Smooth muscle cell (in vitro differentiated cells): ENCODE measurements around the gene DPYSL4. TPM values are rescaled to one million over a fixed set of nuclear protein-coding genes. Genes with fewer than 3 reads are reported as not detected.

Experiments
- DNase-seq: peaks from one replicate; lab custom pipeline; 2025; ENCODE audit not compliant: unreplicated experiment; lab: John Stamatoyannopoulos, UW
- H2AFZ ChIP-seq: fragments of 200-600 bp; sonication (generic); 2 replicates; pipeline ENCODE4 v1.6.0; 2016; ENCODE audit warnings: antibody characterized with exemption, low read depth, mild to moderate bottlenecking
- H3F3A ChIP-seq: fragments of 200-600 bp; sonication (generic); 2 replicates; pipeline ENCODE4 v1.6.0; 2017; ENCODE audit warnings: antibody characterized with exemption, low read depth
- H3K27ac ChIP-seq: fragments of 200-600 bp; sonication (generic); 2 replicates; pipeline ENCODE4 v1.5.1; 2016; ENCODE audit warnings: low read depth, mild to moderate bottlenecking
- H3K27me3 ChIP-seq: fragments of 200-600 bp; sonication (generic); 2 replicates; pipeline ENCODE4 v1.6.1; 2016; ENCODE audit warnings: low read depth, mild to moderate bottlenecking
- H3K36me3 ChIP-seq: fragments of 200-600 bp; sonication (generic); 2 replicates; pipeline ENCODE4 v1.5.1; 2016; ENCODE audit warnings: low read depth
- H3K4me1 ChIP-seq: fragments of 200-600 bp; sonication (generic); 2 replicates; pipeline ENCODE4 v1.5.1; 2016; ENCODE audit warnings: low read depth
- H3K4me2 ChIP-seq: fragments of 200-600 bp; sonication (generic); 2 replicates; pipeline ENCODE4 v1.6.0; 2016; ENCODE audit warnings: mild to moderate bottlenecking
- H3K4me3 ChIP-seq: fragments of 200-600 bp; sonication (generic); 2 replicates; pipeline ENCODE4 v1.5.1; 2016; ENCODE audit warnings: mild to moderate bottlenecking
- H3K79me2 ChIP-seq: fragments of 200-600 bp; sonication (generic); 2 replicates; pipeline ENCODE4 v1.6.0; 2016; ENCODE audit warnings: low read depth, mild to moderate bottlenecking
- H3K9ac ChIP-seq: fragments of 200-600 bp; sonication (generic); 2 replicates; pipeline ENCODE4 v1.6.0; 2016; ENCODE audit warnings: low read depth
- H3K9me3 ChIP-seq: fragments of 200-600 bp; sonication (generic); replicated peaks from 2 replicates; pipeline ENCODE4 v1.5.1; 2016; ENCODE audit warnings: low read depth
- H4K20me1 ChIP-seq: fragments of 200-600 bp; sonication (generic); 2 replicates; pipeline ENCODE4 v1.6.0; 2016; ENCODE audit warnings: low read depth
- WGBS: methylation state at CpG from one replicate; pipeline ENCODE4 v1.1.7; 2016; ENCODE audit warnings: low lambda C conversion rate; 5-methylcytosine and 5-hydroxymethylcytosine counted together
- polyA plus RNA-seq: library from polyadenylated mRNA; unstranded; fragments of >200 nt; fragmentation: Nextera tagmentation; extraction: Ambion mirVana; gene quantifications from 2 replicates; pipeline ENCODE4 v1.2.1, GENCODE V29; 2016
- total RNA-seq: library from RNA; depleted of rRNA; stranded (reverse); fragments of >200 nt; gene quantifications from 2 replicates; pipeline ENCODE4 v1.2.3, GENCODE V29; 2014
- TF ChIP-seq, protein P1 (sequence below): fragments of 200-600 bp; sonication (generic); IDR thresholded peaks from 2 replicates; pipeline ENCODE4 v1.5.1; 2017; ENCODE audit warnings: borderline replicate concordance, mild to moderate bottlenecking, antibody characterized with exemption; ENCODE audit not compliant: insufficient read depth, poor library complexity, severe bottlenecking

The DPYSL4 gene
- total and polyA plus RNA-seq, 2 experiments from 2014 or later, result 6.0 to 7.4 TPM

DNA sequence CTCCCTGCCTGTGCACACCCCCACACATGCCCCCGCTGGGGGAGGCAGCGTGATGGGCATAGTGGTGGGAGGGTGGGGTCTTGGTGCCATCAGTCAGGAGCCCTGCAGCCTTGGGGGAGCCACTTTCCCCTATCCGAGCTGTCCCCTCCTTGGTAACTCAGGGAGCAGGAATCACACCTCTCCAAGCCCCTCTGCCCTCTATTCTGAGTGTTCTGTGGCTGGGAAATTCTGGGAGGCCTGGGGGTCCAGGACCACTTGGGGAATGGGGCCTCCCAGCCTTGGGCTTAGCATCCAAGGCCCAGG is 11.3 kb downstream of the DPYSL4 start:
- H3K79me2 ChIP-seq, result no peaks in the 10 kb centered on the region
- TF ChIP-seq, protein P1, sequence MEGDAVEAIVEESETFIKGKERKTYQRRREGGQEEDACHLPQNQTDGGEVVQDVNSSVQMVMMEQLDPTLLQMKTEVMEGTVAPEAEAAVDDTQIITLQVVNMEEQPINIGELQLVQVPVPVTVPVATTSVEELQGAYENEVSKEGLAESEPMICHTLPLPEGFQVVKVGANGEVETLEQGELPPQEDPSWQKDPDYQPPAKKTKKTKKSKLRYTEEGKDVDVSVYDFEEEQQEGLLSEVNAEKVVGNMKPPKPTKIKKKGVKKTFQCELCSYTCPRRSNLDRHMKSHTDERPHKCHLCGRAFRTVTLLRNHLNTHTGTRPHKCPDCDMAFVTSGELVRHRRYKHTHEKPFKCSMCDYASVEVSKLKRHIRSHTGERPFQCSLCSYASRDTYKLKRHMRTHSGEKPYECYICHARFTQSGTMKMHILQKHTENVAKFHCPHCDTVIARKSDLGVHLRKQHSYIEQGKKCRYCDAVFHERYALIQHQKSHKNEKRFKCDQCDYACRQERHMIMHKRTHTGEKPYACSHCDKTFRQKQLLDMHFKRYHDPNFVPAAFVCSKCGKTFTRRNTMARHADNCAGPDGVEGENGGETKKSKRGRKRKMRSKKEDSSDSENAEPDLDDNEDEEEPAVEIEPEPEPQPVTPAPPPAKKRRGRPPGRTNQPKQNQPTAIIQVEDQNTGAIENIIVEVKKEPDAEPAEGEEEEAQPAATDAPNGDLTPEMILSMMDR, result no peak
- peaks cover 13% of the 10 kb centered on the region for H4K20me1 ChIP-seq
- H2AFZ ChIP-seq, result no peak overlapping the region
- no peaks in the 10 kb centered on the region for H3F3A ChIP-seq
- H3K4me1 ChIP-seq, result no peaks in the 10 kb centered on the region
- H3K9me3 ChIP-seq, result no peaks in the 10 kb centered on the region
- no peaks in the 10 kb centered on the region for H3K27me3 ChIP-seq
- 90% methylated on average over 2 of the region's 3 CpGs for WGBS
- no peak overlapping the region for H3K9ac ChIP-seq
- no peak overlapping the region for H3K27ac ChIP-seq
- H3K4me2 ChIP-seq, result no peak overlapping the region
- no peak for DNase-seq
- H3K4me3 ChIP-seq, result no peak overlapping the region
- H3K36me3 ChIP-seq, result no peaks in the 10 kb centered on the region

DNA sequence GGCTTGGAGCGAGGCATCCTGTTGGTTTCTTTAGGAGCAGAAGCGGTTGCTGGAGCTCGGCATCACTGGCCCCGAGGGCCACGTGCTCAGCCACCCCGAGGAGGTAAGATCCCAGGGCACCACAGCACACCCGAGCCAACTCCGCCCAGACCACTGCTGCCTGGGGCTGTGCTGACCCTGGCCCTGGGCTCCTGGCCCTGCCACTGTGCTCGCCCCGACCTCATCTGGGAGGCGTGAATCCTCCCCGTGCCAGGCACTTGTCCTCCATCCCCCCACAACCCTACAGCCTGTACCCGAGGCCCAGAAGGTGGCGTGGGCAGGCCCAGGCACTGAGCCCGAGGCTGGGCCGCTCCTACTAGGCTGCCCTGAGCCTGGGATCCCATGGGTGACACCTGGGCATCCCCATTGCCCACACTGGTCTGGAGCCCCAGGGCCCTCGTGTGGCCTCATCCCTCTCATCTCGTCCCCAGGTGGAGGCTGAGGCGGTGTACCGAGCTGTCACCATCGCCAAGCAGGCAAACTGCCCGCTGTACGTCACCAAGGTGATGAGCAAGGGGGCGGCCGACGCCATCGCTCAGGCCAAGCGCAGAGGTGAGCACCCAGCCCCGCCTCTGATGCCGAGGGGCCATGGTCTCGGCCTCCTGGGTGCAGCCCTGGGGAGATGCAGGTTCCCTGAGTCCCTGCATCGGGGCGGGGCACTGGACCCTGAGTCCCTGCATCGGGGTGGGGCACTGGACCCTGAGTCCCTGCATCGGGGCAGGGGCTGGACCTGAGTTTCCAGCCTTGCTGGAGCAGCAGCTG is 11.8 kb downstream of the DPYSL4 start:
- Histone ChIP-seq H3K4me1 (no peaks in the 10 kb centered on the region), H3K27me3 (no peaks in the 10 kb centered on the region), H3K79me2 (no peaks in the 10 kb centered on the region), H3K4me2 (no peak overlapping the region), H3K9me3 (no peaks in the 10 kb centered on the region), H3K27ac (no peak overlapping the region), H3K36me3 (no peaks in the 10 kb centered on the region), H4K20me1 (peaks cover 7% of the 10 kb centered on the region), H3K9ac (no peak overlapping the region), H3K4me3 (no peak overlapping the region), H3F3A (no peaks in the 10 kb centered on the region), H2AFZ (no peak overlapping the region)
- TF ChIP-seq, protein P1, result no peak
- 96% methylated on average over 32 of the region's 35 CpGs for WGBS
- DNase-seq, result no peak

DNA sequence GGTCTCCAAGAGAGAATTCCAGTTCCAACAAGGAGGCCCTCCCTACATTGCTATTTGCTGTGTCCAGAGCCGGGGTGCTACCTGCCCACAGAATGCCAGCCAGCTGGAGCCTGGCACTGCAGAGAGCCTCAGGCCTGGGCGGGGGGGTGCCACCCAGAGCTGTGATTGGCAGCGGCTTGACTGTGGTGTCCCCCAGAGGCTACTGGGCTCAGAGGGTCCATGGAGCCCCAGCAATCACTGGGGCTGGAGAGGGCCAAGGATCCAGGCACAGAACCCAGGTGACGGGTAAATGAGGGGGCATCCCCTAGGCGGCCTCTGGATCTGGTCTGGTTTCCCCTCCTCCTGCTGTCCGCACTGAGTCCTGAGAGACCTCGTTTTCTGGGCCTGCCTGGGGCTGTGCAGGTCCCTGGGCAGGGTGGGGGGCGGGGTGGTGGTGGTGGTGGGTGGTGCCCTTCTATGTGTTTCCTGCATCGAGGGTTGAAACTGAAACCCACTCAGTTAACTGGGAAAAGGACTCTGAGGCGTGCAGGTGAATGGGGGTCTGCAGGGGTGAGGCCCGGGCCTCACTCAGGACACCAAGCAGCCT is 12.6 kb downstream of the DPYSL4 start:
- Histone ChIP-seq H3K79me2 (no peaks in the 10 kb centered on the region), H3K9ac (no peak overlapping the region), H3K27me3 (no peaks in the 10 kb centered on the region), H2AFZ (no peak overlapping the region), H3K4me2 (no peak overlapping the region), H3K36me3 (no peaks in the 10 kb centered on the region), H3K4me3 (no peak overlapping the region), H3K4me1 (no peaks in the 10 kb centered on the region), H3F3A (no peaks in the 10 kb centered on the region), H3K27ac (no peak overlapping the region), H4K20me1 (no peaks in the 10 kb centered on the region), H3K9me3 (no peaks in the 10 kb centered on the region)
- WGBS, result 92% methylated on average over 9 of the region's 11 CpGs
- DNase-seq, result no peak
- TF ChIP-seq, protein P1, result no peak
